Spleen (tissue), 11 donors: Measurements from ENCODE around the gene CHCHD6. TPM values are rescaled to one million over a fixed set of nuclear protein-coding genes. Genes with fewer than 3 reads are reported as not detected.

ENCODE experiments used
- DNase-seq: peaks from one replicate; pipeline ENCODE4 v3.0.0-alpha.2; 2020
- H3K27ac ChIP-seq, 8 donors: fragments of 200-600 bp; sonication (generic) in 7 of 8; 1 replicate in 4 of 8; 2 replicates in 4 of 8; pipeline versions ENCODE4 v1.5.0 to v1.8.0; 2016 to 2021; ENCODE audit warnings: inconsistent platforms in 4 of 8, mild to moderate bottlenecking in 4 of 8, moderate library complexity in 1 of 8
- H3K27me3 ChIP-seq, 7 donors: fragments of 200-600 bp; sonication (generic) in 6 of 7; replicated peaks in 1 of 7; 1 replicate in 4 of 7; 2 replicates in 3 of 7; pipeline versions ENCODE4 v1.5.0 to v1.8.0; 2016 to 2021; ENCODE audit warnings: inconsistent platforms in 3 of 7, mild to moderate bottlenecking in 1 of 7
- H3K36me3 ChIP-seq, 6 donors: fragments of 200-600 bp; sonication (generic) in 5 of 6; 1 replicate in 4 of 6; 2 replicates in 2 of 6; pipeline versions ENCODE4 v1.5.0 to v1.8.0; 2016 to 2021; ENCODE audit warnings: inconsistent platforms in 2 of 6
- H3K4me1 ChIP-seq, 6 donors: fragments of 200-600 bp; sonication (generic) in 5 of 6; 1 replicate in 3 of 6; 2 replicates in 3 of 6; pipeline versions ENCODE4 v1.5.0 to v1.8.0; 2016 to 2021; ENCODE audit warnings: inconsistent platforms in 3 of 6
- H3K4me3 ChIP-seq, 8 donors: fragments of 200-600 bp; sonication (generic) in 7 of 8; 1 replicate in 4 of 8; 2 replicates in 4 of 8; pipeline versions ENCODE4 v1.5.0 to v1.8.0; 2016 to 2021; ENCODE audit warnings: inconsistent platforms in 4 of 8, mild to moderate bottlenecking in 4 of 8, moderate library complexity in 2 of 8
- H3K9me3 ChIP-seq, 8 donors: fragments of 200-600 bp; sonication (generic) in 7 of 8; 1 replicate in 4 of 8; 2 replicates in 4 of 8; pipeline versions ENCODE4 v1.5.0 to v1.8.0; 2016 to 2021; ENCODE audit warnings: inconsistent platforms in 4 of 8
- POLR2A ChIP-seq, 3 donors: fragments of 450-650 bp; IDR thresholded peaks; one replicate each; pipeline ENCODE4 v1.5.1; 2017; ENCODE audit warnings: antibody characterized with exemption in 3 of 3, mild to moderate bottlenecking in 1 of 3
- POLR2AphosphoS5 ChIP-seq, 3 donors: sonication (generic); formaldehyde crosslinking; IDR thresholded peaks; one replicate each; pipeline ENCODE4 v1.5.1; 2017; ENCODE audit warnings: antibody characterized with exemption in 3 of 3
- WGBS, 5 donors: extraction: QIAGEN DNeasy Blood & Tissue Kit in 3 of 5; methylation state at CpG; one replicate each; pipeline versions ENCODE4 v1.1.5 to v1.1.7; 2013 to 2018; 5-methylcytosine and 5-hydroxymethylcytosine counted together
- intact Hi-C: fragments of 100-400 bp; cut with DNase I; formaldehyde crosslinking; loops from one replicate; pipeline ENCODE4 v1.15.0; 2023; ENCODE audit warnings: low total_unique reads
- polyA plus RNA-seq, 3 donors: library from polyadenylated mRNA; stranded (reverse); fragments of 200-250 nt; gene quantifications; one replicate each; pipeline ENCODE4 v1.2.1, GENCODE V29; 2013
- total RNA-seq, 7 donors: library from RNA; depleted of rRNA in 3 of 7; stranded (reverse); fragments of >200 nt in 3 of 7; fragmentation: NEBNext Ultra II Directional in 4 of 7; extraction: Animal tissue kit (Norgen Biotek cat#: 25700) in 4 of 7; gene quantifications; one replicate each; pipeline versions ENCODE4 v1.1.0 to v1.2.1, GENCODE V29; 2016 to 2021
- TF ChIP-seq, protein P1 (sequence below), 11 experiments: fragments of 200-600 bp in 7 of 11; fragments of 450-650 bp in 4 of 11; sonication (generic) in 4 of 11; IDR thresholded peaks in 8 of 11; conservative IDR thresholded peaks in 3 of 11; 1 replicate in 7 of 11; 2 replicates in 4 of 11; pipeline versions ENCODE4 v1.4.0 to v1.8.0; 2016 to 2021; ENCODE audit warnings: antibody characterized with exemption in 11 of 11, inconsistent platforms in 4 of 11, mild to moderate bottlenecking in 1 of 11
- donor health status: healthy with polysubstance abuse.
- donor health status: DM: no; HTN: no; CAD: no; lungs with moderate emphysema.
- donor health status: DM: no; HTN: no; CAD: no.
- donor health status: Bipolar disorder and iron deficiency.
- donor health status: healthy.
- donor health status: DM: no; HTN: no; CAD: no.
- donor health status: DM: yes; HTN: yes; CAD: no.

Gene CHCHD6
- total and polyA plus RNA-seq, 10 donors = 6.3 to 39.1 (median 11.8) TPM

DNA sequence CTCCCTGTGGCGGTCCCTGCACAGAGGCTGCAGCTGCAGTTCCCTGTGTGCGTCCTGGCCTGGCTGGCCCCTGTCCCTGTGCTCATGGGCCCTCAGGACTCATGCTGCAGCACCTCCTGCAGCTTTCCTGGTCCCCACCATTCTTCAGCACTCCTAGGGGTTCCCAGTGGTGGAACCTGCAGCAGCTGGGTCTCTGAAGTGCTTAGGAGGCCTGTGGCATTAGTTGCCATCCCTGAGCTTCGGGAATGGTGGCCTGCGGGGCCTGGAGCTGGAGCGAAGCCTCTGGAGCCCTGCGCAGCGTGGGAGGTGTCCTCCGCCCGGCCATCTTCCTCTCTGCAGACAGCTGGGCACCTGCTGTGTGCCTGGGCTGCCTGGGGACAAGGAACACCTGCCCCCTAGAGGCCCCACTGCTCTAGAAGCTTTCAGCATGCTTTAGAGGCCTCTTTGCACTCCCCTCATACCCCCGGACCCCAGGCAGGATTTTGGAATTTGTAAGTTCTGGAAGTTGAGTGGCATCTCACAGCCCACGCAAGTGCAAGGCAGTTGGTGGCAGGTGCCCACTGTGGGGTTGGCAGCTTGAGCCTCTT lies 292.0 kb downstream of the CHCHD6 start:
- no peak overlapping the region for H3K27ac ChIP-seq
- H3K4me3 ChIP-seq = no peak overlapping the region
- no peaks in the 10 kb centered on the region for H3K27me3 ChIP-seq
- WGBS, 5 donors = 82 to 88% (median 87%) methylated on average over 10 to 11 of the region's 11 CpGs
- no peaks in the 10 kb centered on the region for H3K9me3 ChIP-seq
- TF ChIP-seq POLR2A (IDR thresholded peaks at IDR 0.05) (no peak), POLR2AphosphoS5 (IDR thresholded peaks at IDR 0.05) (no peak)
- TF ChIP-seq, protein P1, sequence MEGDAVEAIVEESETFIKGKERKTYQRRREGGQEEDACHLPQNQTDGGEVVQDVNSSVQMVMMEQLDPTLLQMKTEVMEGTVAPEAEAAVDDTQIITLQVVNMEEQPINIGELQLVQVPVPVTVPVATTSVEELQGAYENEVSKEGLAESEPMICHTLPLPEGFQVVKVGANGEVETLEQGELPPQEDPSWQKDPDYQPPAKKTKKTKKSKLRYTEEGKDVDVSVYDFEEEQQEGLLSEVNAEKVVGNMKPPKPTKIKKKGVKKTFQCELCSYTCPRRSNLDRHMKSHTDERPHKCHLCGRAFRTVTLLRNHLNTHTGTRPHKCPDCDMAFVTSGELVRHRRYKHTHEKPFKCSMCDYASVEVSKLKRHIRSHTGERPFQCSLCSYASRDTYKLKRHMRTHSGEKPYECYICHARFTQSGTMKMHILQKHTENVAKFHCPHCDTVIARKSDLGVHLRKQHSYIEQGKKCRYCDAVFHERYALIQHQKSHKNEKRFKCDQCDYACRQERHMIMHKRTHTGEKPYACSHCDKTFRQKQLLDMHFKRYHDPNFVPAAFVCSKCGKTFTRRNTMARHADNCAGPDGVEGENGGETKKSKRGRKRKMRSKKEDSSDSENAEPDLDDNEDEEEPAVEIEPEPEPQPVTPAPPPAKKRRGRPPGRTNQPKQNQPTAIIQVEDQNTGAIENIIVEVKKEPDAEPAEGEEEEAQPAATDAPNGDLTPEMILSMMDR (IDR thresholded peaks at IDR 0.05 in 8 of 11, conservative IDR thresholded peaks at IDR 0.05 in 3 of 11) = no peak
- no peak for DNase-seq
- peaks cover 0 to 80% (median 39%) of the 10 kb centered on the region in 6 donors for H3K4me1 ChIP-seq
- peaks cover 0 to 53% (median 2%) of the 10 kb centered on the region in 6 donors for H3K36me3 ChIP-seq
- intact Hi-C loops = no loop called here

DNA sequence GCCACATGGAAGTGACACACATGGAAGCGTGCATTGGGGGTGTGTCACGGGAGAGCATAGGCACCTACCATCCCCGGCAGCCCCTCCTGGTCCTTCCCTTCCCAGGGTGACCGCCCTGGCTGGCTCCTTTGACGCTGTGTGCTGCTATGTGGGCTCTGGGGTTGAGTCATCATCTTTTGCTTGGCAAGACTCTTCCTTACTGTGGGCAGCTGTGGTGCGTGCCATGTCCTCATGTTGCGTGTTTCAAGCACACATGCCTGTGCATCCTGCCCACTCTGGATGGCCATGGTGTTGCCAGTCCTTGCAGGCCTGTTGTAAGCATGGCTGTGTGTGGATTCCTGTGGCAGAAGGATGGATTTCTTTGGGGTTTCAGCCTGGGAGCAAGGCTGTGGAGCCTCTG lies 292.9 kb downstream of the CHCHD6 start:
- TF ChIP-seq, protein P1 (IDR thresholded peaks at IDR 0.05 in 8 of 11, conservative IDR thresholded peaks at IDR 0.05 in 3 of 11) = no peak
- TF ChIP-seq POLR2AphosphoS5 (IDR thresholded peaks at IDR 0.05) = no peak
- TF ChIP-seq POLR2A (IDR thresholded peaks at IDR 0.05) = no peak
- WGBS, 5 donors = 89 to 94% (median 93%) methylated on average over 7 of the region's 7 CpGs
- no peak for DNase-seq

DNA sequence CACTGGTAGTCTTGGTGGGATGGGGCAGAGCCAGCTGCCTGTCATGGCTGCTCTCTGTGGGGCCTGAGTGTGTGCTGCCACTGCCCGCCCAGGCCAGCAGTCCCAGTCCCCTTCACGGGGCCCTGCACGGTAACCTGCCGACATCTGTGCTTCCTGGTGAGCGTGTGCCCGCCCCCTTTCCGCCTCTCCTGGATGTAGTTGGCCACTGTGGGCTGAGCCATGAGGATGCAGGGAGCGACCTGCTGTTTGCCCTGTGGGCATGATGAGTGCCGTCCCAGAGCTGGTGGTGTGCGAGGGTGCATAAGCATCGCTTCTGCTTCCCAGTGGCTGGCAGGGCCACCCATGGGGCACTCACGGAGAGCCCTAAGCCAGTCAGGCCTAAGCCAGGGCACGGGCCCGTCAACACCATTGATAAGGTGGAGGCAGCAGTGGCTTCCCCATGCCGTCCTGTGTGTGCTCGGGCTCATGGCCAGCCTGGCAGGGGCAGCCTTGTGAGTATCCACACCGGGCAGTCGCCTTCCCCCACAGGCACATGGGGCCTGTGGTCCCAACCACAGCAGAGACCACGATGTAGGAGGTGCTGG lies 293.5 kb downstream of the CHCHD6 start:
- intact Hi-C loops = no loop called here
- peaks cover 3 to 80% (median 43%) of the 10 kb centered on the region in 6 donors for H3K4me1 ChIP-seq
- H3K36me3 ChIP-seq = peaks cover 0 to 37% (median 0%) of the 10 kb centered on the region in 6 donors
- no peak for DNase-seq
- TF ChIP-seq, protein P1 (IDR thresholded peaks at IDR 0.05 in 8 of 11, conservative IDR thresholded peaks at IDR 0.05 in 3 of 11) = no peak
- TF ChIP-seq POLR2A (IDR thresholded peaks at IDR 0.05) (no peak), POLR2AphosphoS5 (IDR thresholded peaks at IDR 0.05) (no peak)
- no peaks in the 10 kb centered on the region for H3K27me3 ChIP-seq
- no peak overlapping the region for H3K4me3 ChIP-seq
- 88 to 92% (median 90%) methylated on average over 9 to 19 of the region's 19 CpGs for WGBS, 5 donors
- no peaks in the 10 kb centered on the region for H3K9me3 ChIP-seq
- no peak overlapping the region for H3K27ac ChIP-seq

More for the DNA sequence above, 292.9 kb downstream of the CHCHD6 start:
- no peaks in the 10 kb centered on the region for H3K9me3 ChIP-seq
- no peaks in the 10 kb centered on the region for H3K27me3 ChIP-seq
- H3K36me3 ChIP-seq = peaks cover 0 to 44% (median 0%) of the 10 kb centered on the region in 6 donors
- H3K4me1 ChIP-seq = peaks cover 2 to 81% (median 41%) of the 10 kb centered on the region in 6 donors
- H3K4me3 ChIP-seq = no peak overlapping the region
- intact Hi-C loops = no loop called here
- no peak overlapping the region for H3K27ac ChIP-seq

- intact Hi-C loops = no loop called here
- Histone ChIP-seq H3K27me3 (no peaks in the 10 kb centered on the region), H3K27ac (no peak overlapping the region), H3K4me1 (peaks cover 3 to 80% (median 47%) of the 10 kb centered on the region in 6 donors), H3K9me3 (no peaks in the 10 kb centered on the region), H3K4me3 (no peak overlapping the region), H3K36me3 (peaks cover 0 to 30% (median 0%) of the 10 kb centered on the region in 6 donors)
- DNase-seq = no peak
- 69 to 89% (median 75%) methylated on average over 1 to 4 of the region's 4 CpGs for WGBS, 5 donors
- TF ChIP-seq POLR2AphosphoS5 (IDR thresholded peaks at IDR 0.05) = no peak
- TF ChIP-seq POLR2A (IDR thresholded peaks at IDR 0.05) = no peak
- TF ChIP-seq, protein P1 (IDR thresholded peaks at IDR 0.05 in 8 of 11, conservative IDR thresholded peaks at IDR 0.05 in 3 of 11) = no peak
Observed at GRCh38 chr3:126998320-126998719, 294.3 kb downstream of the CHCHD6 start.
